HEK293T (cell line): Measurements from ENCODE around the gene NNMT.

Experiments
- CTCF ChIA-PET: fragments of 350-600 bp; formaldehyde crosslinking; extraction: SDS; loops from one replicate; lab custom pipeline; 2021; ENCODE audit warnings: antibody characterized with exemption, inconsistent platforms; lab: Yijun Ruan, JAX
- POLR2A ChIA-PET: fragments of 350-600 bp; formaldehyde crosslinking; extraction: SDS; loops from one replicate; lab custom pipeline; 2020; ENCODE audit warnings: antibody characterized with exemption, inconsistent platforms; lab: Yijun Ruan, JAX
- DNase-seq: peaks from one replicate; pipeline ENCODE4 v3.0.0; 2012; ENCODE audit warnings: mixed read lengths; ENCODE audit errors: extremely low spot score
- ARNT ChIP-seq: fragments of 450-650 bp; IDR thresholded peaks from 2 replicates; pipeline ENCODE4 v1.6.1; 2017; ENCODE audit warnings: mild to moderate bottlenecking
- BHLHE40 ChIP-seq: fragments of 450-650 bp; IDR thresholded peaks from 2 replicates; pipeline ENCODE4 v1.6.1; 2016; ENCODE audit warnings: mild to moderate bottlenecking, moderate library complexity, borderline replicate concordance
- CTBP1 ChIP-seq: fragments of 450-650 bp; IDR thresholded peaks from 2 replicates; pipeline ENCODE4 v1.6.1; 2016; ENCODE audit warnings: borderline replicate concordance
- ELF4 ChIP-seq: fragments of 450-650 bp; IDR thresholded peaks from 2 replicates; pipeline ENCODE4 v1.6.1; 2017; ENCODE audit warnings: antibody characterized with exemption
- FOXA1 ChIP-seq: fragments of 450-650 bp; IDR thresholded peaks from 2 replicates; pipeline ENCODE4 v1.6.1; 2016; ENCODE audit warnings: mild to moderate bottlenecking
- FOXK2 ChIP-seq: fragments of 450-650 bp; IDR thresholded peaks from 2 replicates; pipeline ENCODE4 v1.6.1; 2016; ENCODE audit warnings: mild to moderate bottlenecking
- FOXM1 ChIP-seq: fragments of 450-650 bp; IDR thresholded peaks from 2 replicates; pipeline ENCODE4 v1.6.1; 2017; ENCODE audit warnings: mild to moderate bottlenecking, borderline replicate concordance
- HDGF ChIP-seq: fragments of 450-650 bp; IDR thresholded peaks from 2 replicates; pipeline ENCODE4 v1.6.1; 2017; ENCODE audit warnings: antibody characterized with exemption, borderline replicate concordance
- L3MBTL2 ChIP-seq: fragments of 450-650 bp; conservative IDR thresholded peaks from 2 replicates; pipeline ENCODE4 v1.6.1; 2016; ENCODE audit warnings: mild to moderate bottlenecking
- LEF1 ChIP-seq: fragments of 450-650 bp; IDR thresholded peaks from 2 replicates; pipeline ENCODE4 v1.6.1; 2017; ENCODE audit warnings: mild to moderate bottlenecking, borderline replicate concordance
- NFRKB ChIP-seq: fragments of 450-650 bp; IDR thresholded peaks from 2 replicates; pipeline ENCODE4 v1.6.1; 2016; ENCODE audit warnings: mild to moderate bottlenecking, moderate library complexity
- SP1 ChIP-seq: fragments of 450-650 bp; IDR thresholded peaks from 2 replicates; pipeline ENCODE4 v1.6.1; 2017
- SUZ12 ChIP-seq: fragments of 450-650 bp; IDR thresholded peaks from 2 replicates; pipeline ENCODE4 v1.6.1; 2016; ENCODE audit warnings: mild to moderate bottlenecking
- TARDBP ChIP-seq: fragments of 450-650 bp; IDR thresholded peaks from 2 replicates; pipeline ENCODE4 v1.6.1; 2016
- ZNF384 ChIP-seq: fragments of 450-650 bp; IDR thresholded peaks from 2 replicates; pipeline ENCODE4 v1.6.1; 2016
- TF ChIP-seq, protein P1 (sequence below): fragments of 450-650 bp; IDR thresholded peaks from 2 replicates; pipeline ENCODE4 v1.6.1; 2016

The NNMT gene

GRCh38 chr11:114260077-114260476 is 36.1 kb upstream of the NNMT start:
- ChIA-PET CTCF (interaction anchor here (0.7 to 6.7 kb wide), 14 partner anchors 8 to 454 kb away, joined by 3 to 56 read pairs (median 8); no protein-coding TSS in a partner anchor), POLR2A (no interaction called here)
- TF ChIP-seq HDGF (no peak), NFRKB (no peak), SUZ12 (no peak), ZNF384 (no peak), FOXK2 (no peak), FOXM1 (no peak), L3MBTL2 (no peak), ARNT (no peak)
- TF ChIP-seq, protein P1, sequence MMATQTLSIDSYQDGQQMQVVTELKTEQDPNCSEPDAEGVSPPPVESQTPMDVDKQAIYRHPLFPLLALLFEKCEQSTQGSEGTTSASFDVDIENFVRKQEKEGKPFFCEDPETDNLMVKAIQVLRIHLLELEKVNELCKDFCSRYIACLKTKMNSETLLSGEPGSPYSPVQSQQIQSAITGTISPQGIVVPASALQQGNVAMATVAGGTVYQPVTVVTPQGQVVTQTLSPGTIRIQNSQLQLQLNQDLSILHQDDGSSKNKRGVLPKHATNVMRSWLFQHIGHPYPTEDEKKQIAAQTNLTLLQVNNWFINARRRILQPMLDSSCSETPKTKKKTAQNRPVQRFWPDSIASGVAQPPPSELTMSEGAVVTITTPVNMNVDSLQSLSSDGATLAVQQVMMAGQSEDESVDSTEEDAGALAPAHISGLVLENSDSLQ, result no peak
- no peak for DNase-seq

DNA sequence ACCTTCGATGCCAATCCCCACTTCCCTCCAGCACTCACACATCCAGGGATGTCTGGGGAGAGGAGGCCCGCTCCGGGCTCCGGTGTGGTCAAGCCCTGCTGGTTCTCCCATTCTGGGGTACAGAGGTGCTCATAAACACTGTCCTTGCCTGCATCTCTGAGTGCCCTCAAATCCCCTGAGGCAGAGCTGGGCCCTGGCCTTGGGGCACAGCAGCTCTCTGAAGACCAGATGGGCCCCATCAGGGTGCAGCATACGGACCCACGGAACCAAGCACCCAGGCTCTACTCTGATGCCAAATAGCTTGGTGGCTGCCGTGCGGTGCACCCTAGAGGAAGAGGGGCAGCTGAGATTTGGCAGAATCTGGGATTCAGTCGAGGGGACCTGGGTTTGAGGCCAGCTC is 35.7 kb upstream of the NNMT start:
- CTCF ChIA-PET, result interaction anchor here (0.6 to 6.7 kb wide), 21 partner anchors 9 to 454 kb away, joined by 3 to 56 read pairs (median 5); no protein-coding TSS in a partner anchor
- POLR2A ChIA-PET, result no interaction called here
- TF ChIP-seq ZNF384 (no peak), FOXM1 (no peak), ARNT (no peak), SUZ12 (no peak), SP1 (no peak), NFRKB (no peak), LEF1 (no peak), BHLHE40 (no peak), ELF4 (no peak), TARDBP (no peak), FOXK2 (no peak), L3MBTL2 (no peak), CTBP1 (no peak), FOXA1 (no peak), HDGF (no peak)
- TF ChIP-seq, protein P1, result no peak
- DNase-seq, result no peak

DNA sequence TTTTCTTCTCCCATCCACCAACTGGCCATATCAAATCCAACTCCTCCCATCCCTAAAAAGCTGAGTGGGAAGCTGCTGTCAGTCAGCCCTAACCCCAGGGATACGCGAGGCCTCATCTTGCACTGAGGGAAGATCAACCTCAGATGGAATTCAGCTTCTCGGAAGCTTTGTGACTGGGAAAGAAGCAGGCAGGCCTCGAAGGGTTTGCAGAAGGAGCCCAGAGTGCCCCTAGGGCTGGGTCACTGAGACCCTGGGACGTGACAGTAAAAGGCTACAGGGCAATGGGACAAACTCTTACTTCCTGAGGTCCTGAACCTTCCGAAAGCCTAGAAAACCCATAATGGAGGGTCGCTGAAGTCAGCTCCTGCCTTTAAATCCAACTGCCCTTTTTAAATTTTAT is 34.4 kb upstream of the NNMT start:
- ChIA-PET POLR2A (interaction anchor here (1.1 kb wide), 1 partner anchor 344 kb away, joined by 4 read pairs; no protein-coding TSS in a partner anchor), CTCF (interaction anchor here (0.7 to 6.7 kb wide), 26 partner anchors 10 to 962 kb away, joined by 3 to 56 read pairs (median 4); partner anchors contain the start of gene HTR3A)
- no peak for TF ChIP-seq HDGF
- TF ChIP-seq FOXA1, result no peak
- TF ChIP-seq SP1, result no peak
- no peak for TF ChIP-seq ARNT
- TF ChIP-seq L3MBTL2, result no peak
- TF ChIP-seq ELF4, result no peak
- no peak for TF ChIP-seq NFRKB
- TF ChIP-seq FOXK2, result no peak
- TF ChIP-seq TARDBP, result no peak
- TF ChIP-seq BHLHE40, result no peak
- no peak for TF ChIP-seq ZNF384
- no peak for TF ChIP-seq SUZ12
- TF ChIP-seq CTBP1, result no peak
- TF ChIP-seq LEF1, result no peak
- TF ChIP-seq FOXM1, result no peak
- no peak for DNase-seq

GRCh38 chr11:114262681-114263512 is 33.3 kb upstream of the NNMT start:
- POLR2A ChIA-PET, result no interaction called here
- no peak for TF ChIP-seq ARNT
- TF ChIP-seq SUZ12, result no peak
- no peak for TF ChIP-seq ZNF384
- no peak for TF ChIP-seq FOXK2
- TF ChIP-seq, protein P1, result no peak
- no peak for TF ChIP-seq ELF4
- TF ChIP-seq LEF1, result no peak
- no peak for TF ChIP-seq CTBP1
- no peak for TF ChIP-seq FOXA1
- TF ChIP-seq BHLHE40, result no peak
- no peak for TF ChIP-seq SP1
- no peak for TF ChIP-seq FOXM1
- CTCF ChIA-PET, result interaction anchor here (0.5 to 6.7 kb wide), 14 partner anchors 12 to 868 kb away, joined by 3 to 56 read pairs (median 5); no protein-coding TSS in a partner anchor
- peak; percentile 73 for DNase-seq

GRCh38 chr11:114263513-114264170 is 32.6 kb upstream of the NNMT start:
- DNase-seq, result no peak
- ChIA-PET POLR2A (no interaction called here), CTCF (interaction anchor here (0.8 to 6.7 kb wide), 8 partner anchors 15 to 368 kb away, joined by 3 to 51 read pairs (median 4); no protein-coding TSS in a partner anchor)
- TF ChIP-seq FOXM1, result no peak
- TF ChIP-seq HDGF, result no peak
- TF ChIP-seq ELF4, result no peak
- no peak for TF ChIP-seq SP1
- TF ChIP-seq LEF1, result no peak
- TF ChIP-seq ARNT, result no peak
- TF ChIP-seq ZNF384, result no peak
- no peak for TF ChIP-seq TARDBP
- no peak for TF ChIP-seq NFRKB
- TF ChIP-seq BHLHE40, result no peak
- TF ChIP-seq CTBP1, result no peak
- TF ChIP-seq SUZ12, result no peak
- no peak for TF ChIP-seq FOXK2
